ENCODE results near the gene HSD17B12. TPM values are rescaled to one million over a fixed set of nuclear protein-coding genes. Genes with fewer than 3 reads are reported as not detected.

The HSD17B12 gene
- total RNA-seq, 4 donors from 2014 or later, result 38.8 to 52.7 (median 41.8) TPM

DNA sequence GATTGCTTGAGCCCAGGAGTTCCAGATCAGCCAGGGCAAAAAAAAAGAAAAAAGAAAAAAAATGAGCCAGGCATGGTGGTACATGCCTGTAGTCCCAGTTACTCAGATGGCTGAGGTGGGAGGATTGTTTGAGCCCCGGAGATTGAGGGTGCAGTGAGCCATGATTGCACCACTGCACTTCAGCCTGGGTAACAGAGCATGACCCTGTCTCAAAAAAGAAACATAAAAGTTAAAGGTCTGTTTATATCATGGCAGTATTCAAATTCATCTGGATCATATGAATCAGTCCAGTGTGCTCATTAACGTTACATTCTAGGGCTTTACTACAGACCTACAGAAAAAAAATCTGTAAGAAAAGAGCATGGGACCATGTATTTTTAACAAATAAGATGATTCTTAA lies 13.9 kb downstream of the HSD17B12 start:
- H3K27me3 ChIP-seq, result no peaks in the 10 kb centered on the region
- WGBS, result 82% methylated on average over 2 of the region's 2 CpGs
- H3K4me3 ChIP-seq, result no peak overlapping the region
- no peak overlapping the region for H3K27ac ChIP-seq (replicated peaks in 1 of 4)
- TF ChIP-seq, protein P1, sequence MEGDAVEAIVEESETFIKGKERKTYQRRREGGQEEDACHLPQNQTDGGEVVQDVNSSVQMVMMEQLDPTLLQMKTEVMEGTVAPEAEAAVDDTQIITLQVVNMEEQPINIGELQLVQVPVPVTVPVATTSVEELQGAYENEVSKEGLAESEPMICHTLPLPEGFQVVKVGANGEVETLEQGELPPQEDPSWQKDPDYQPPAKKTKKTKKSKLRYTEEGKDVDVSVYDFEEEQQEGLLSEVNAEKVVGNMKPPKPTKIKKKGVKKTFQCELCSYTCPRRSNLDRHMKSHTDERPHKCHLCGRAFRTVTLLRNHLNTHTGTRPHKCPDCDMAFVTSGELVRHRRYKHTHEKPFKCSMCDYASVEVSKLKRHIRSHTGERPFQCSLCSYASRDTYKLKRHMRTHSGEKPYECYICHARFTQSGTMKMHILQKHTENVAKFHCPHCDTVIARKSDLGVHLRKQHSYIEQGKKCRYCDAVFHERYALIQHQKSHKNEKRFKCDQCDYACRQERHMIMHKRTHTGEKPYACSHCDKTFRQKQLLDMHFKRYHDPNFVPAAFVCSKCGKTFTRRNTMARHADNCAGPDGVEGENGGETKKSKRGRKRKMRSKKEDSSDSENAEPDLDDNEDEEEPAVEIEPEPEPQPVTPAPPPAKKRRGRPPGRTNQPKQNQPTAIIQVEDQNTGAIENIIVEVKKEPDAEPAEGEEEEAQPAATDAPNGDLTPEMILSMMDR (IDR thresholded peaks at IDR 0.05), result no peak
- no peak for TF ChIP-seq POLR2AphosphoS5 (IDR thresholded peaks at IDR 0.05)
- intact Hi-C loops (cut with DNase I), result no loop called here
- H3K36me3 ChIP-seq, result peaks cover 0 to 3% (median 0%) of the 10 kb centered on the region in 4 donors
- DNase-seq (ENCODE audit: extremely low spot score), result no peak
- H3K4me1 ChIP-seq, result peaks cover 0 to 17% (median 0%) of the 10 kb centered on the region in 4 donors
- H3K9me3 ChIP-seq, result no peaks in the 10 kb centered on the region

DNA sequence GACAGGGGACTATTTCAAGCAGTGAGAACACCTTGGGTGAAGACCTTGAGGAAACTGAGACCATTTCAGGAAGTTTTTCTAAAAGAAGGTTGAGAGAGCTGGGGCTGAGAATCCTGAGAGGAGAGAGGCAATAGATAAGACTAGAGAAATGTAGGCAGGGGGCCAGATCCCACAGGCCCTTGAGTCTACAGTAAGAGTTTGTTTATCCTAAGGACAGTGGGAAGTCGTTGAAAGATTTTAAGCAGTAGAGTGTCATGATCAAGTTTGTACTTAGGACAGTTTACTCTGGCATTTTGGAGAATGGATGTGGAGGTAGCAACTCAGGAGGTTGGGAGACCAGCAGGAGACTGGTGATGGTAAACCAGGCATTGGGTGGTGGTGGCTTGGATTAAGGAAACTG lies 17.1 kb downstream of the HSD17B12 start:
- Histone ChIP-seq H3K27me3 (no peaks in the 10 kb centered on the region), H3K36me3 (no peaks in the 10 kb centered on the region), H3K4me1 (peaks cover 0 to 9% (median 0%) of the 10 kb centered on the region in 4 donors), H3K9me3 (peaks cover 0 to 10% (median 0%) of the 10 kb centered on the region in 4 donors), H3K4me3 (no peak overlapping the region), H3K27ac (replicated peaks in 1 of 4) (no peak overlapping the region)
- TF ChIP-seq POLR2A (IDR thresholded peaks at IDR 0.05; ENCODE audit: low read depth), result no peak
- TF ChIP-seq POLR2AphosphoS5 (IDR thresholded peaks at IDR 0.05), result no peak
- TF ChIP-seq EP300 (IDR thresholded peaks at IDR 0.05), result no peak
- TF ChIP-seq, protein P1 (IDR thresholded peaks at IDR 0.05), result no peak
- no peak for DNase-seq (ENCODE audit: extremely low spot score)
- intact Hi-C loops (cut with DNase I), result no loop called here
- 22% methylated on average over 1 of the region's 1 CpG for WGBS

DNA sequence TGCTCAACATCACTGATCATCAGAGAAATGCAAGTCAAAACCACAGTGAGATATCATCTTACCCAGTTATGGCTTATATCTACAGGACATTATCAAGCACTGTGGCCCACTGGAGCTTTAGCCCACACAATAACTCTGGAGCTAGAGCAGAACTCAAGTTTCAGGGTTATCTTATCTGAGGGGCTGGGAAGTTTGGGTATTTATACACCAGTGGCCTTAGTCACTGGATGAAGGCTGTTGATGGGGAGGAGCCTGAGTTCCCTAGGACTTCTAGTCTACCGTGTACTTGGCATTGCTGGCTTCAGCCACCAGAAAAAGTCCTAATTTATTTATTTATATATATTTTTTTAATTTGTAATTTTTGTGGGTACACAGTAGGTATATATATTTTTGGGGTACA lies 19.3 kb downstream of the HSD17B12 start:
- H3K4me1 ChIP-seq, result no peaks in the 10 kb centered on the region

GRCh38 chr11:43706631-43707030 lies 26.1 kb downstream of the HSD17B12 start:
- no peaks in the 10 kb centered on the region for H3K27me3 ChIP-seq
- intact Hi-C loops (cut with DNase I), result no loop called here
- TF ChIP-seq, protein P1 (IDR thresholded peaks at IDR 0.05), result no peak
- TF ChIP-seq POLR2A (IDR thresholded peaks at IDR 0.05; ENCODE audit: low read depth) (no peak), EP300 (IDR thresholded peaks at IDR 0.05) (no peak), POLR2AphosphoS5 (IDR thresholded peaks at IDR 0.05) (no peak)
- 96% methylated on average over 1 of the region's 1 CpG for WGBS
- DNase-seq (ENCODE audit: extremely low spot score), result no peak
- no peak overlapping the region for H3K27ac ChIP-seq (replicated peaks in 1 of 4)
- H3K4me3 ChIP-seq, result no peak overlapping the region
- no peaks in the 10 kb centered on the region for H3K36me3 ChIP-seq
- H3K9me3 ChIP-seq, result peaks cover 0 to 2% (median 0%) of the 10 kb centered on the region in 4 donors
- H3K4me1 ChIP-seq, result no peaks in the 10 kb centered on the region

More for the DNA sequence above, 19.3 kb downstream of the HSD17B12 start:
- H3K4me3 ChIP-seq, result no peak overlapping the region
- H3K27me3 ChIP-seq, result no peaks in the 10 kb centered on the region
- H3K27ac ChIP-seq (replicated peaks in 1 of 4), result no peak overlapping the region
- peaks cover 0 to 10% (median 0%) of the 10 kb centered on the region in 4 donors for H3K9me3 ChIP-seq
- TF ChIP-seq EP300 (IDR thresholded peaks at IDR 0.05), result no peak
- TF ChIP-seq POLR2AphosphoS5 (IDR thresholded peaks at IDR 0.05), result no peak
- TF ChIP-seq, protein P1 (IDR thresholded peaks at IDR 0.05), result no peak
- no peak for TF ChIP-seq POLR2A (IDR thresholded peaks at IDR 0.05; ENCODE audit: low read depth)
- DNase-seq (ENCODE audit: extremely low spot score), result no peak
- H3K36me3 ChIP-seq, result no peaks in the 10 kb centered on the region
- WGBS, result 94% methylated on average over 1 of the region's 1 CpG
- intact Hi-C loops (cut with DNase I), result no loop called here

DNA sequence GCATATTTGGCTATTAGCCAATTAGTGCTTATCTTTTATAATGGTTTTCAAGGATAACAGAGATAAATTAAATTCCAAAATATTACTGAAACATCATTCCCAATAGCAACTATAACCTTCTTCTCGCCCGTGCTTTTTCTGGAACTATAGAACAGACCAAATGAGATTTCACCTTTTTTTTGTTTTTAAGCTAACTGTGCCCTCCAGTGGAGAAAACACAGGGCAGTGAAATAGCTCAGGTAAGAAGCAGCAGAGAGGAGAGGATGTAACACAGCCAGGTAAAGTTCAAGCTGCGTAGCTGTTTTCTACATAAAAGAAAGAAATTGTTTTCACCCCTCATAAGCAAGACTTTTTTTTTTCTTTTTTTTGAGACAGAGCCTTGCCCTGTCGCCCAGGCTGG lies 28.2 kb downstream of the HSD17B12 start:
- Histone ChIP-seq H3K27ac (replicated peaks in 1 of 4) (no peak overlapping the region), H3K4me1 (peaks cover 0 to 9% (median 3%) of the 10 kb centered on the region in 4 donors), H3K36me3 (no peaks in the 10 kb centered on the region), H3K27me3 (no peaks in the 10 kb centered on the region), H3K9me3 (no peaks in the 10 kb centered on the region), H3K4me3 (no peak overlapping the region)
- intact Hi-C loops (cut with DNase I), result no loop called here
- 70% methylated on average over 4 of the region's 4 CpGs for WGBS
- DNase-seq (ENCODE audit: extremely low spot score), result no peak
- TF ChIP-seq EP300 (IDR thresholded peaks at IDR 0.05) (no peak), POLR2AphosphoS5 (IDR thresholded peaks at IDR 0.05) (no peak)
- TF ChIP-seq, protein P1 (IDR thresholded peaks at IDR 0.05), result peak in 2 of 3 experiments; percentile 10 to 27
